Hindlimb muscle (tissue), 1 donor: ENCODE measurements around the gene GALNT13. TPM values are rescaled to one million over a fixed set of nuclear protein-coding genes. Genes with fewer than 3 reads are reported as not detected.
A peak's percentile ranks its signal among the peaks of the same experiment; 100 is the strongest.

Source experiments
- DNase-seq: peaks from one replicate; pipeline ENCODE4 v3.0.0-alpha.2; 2013
- polyA plus RNA-seq: library from polyadenylated mRNA; unstranded; fragments of 120-200 nt; gene quantifications from one replicate; pipeline ENCODE4 v1.2.1, GENCODE V29; 2013; ENCODE audit not compliant: insufficient read length

Gene GALNT13
- polyA plus RNA-seq, 1 donor, result 0.32 TPM

GRCh38 chr2:154324601-154325000 lies 452.9 kb downstream of the GALNT13 start:
- no peak for DNase-seq

GRCh38 chr2:154329510-154329909 lies 457.8 kb downstream of the GALNT13 start:
- DNase-seq, result no peak

DNA sequence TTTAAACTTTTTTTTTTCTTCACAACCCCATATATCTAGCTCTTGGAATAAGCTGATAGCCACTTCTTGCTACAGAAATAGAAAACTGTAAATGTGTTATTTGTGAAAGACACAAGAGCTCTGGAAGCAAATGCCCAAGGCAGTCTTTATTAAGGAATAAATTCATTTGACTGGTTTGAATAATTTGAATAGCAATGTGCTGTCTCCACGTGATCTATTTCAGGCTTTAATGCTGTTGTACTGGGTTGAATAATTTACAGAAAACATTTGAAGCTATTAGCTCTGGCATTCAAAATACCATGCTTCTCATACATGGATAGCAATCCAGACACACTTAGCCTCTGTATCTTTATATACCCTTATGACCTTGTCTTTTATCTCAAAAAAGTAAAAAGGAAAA lies 460.1 kb downstream of the GALNT13 start:
- no peak for DNase-seq

DNA sequence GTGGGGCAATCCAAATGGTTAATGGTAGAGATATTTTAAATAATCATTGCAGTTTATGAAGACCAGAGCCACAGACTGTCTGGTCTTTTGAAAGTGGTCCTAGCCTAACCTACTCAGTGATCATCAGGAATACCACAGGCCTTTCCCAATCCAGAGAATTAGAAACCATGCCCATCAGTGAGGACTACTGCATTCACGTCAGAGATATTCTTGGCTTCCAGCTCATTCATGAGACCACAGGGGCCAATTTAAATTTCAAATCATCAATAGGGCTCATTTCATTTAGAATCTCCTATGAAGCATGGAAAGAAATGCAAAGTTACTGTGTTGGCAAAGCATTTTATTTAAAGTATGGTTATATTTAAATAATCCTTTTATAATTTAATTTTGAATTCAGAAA lies 464.5 kb downstream of the GALNT13 start:
- DNase-seq, result no peak

GRCh38 chr2:154338352-154338967 lies 466.7 kb downstream of the GALNT13 start:
- no peak for DNase-seq

- no peak for DNase-seq
These were observed 471.6 kb downstream of the GALNT13 start for GRCh38 chr2:154343282-154343681.

- no peak for DNase-seq
These were observed 479.2 kb downstream of the GALNT13 start for GRCh38 chr2:154350911-154351310.

- no peak for DNase-seq
These were observed 489.6 kb downstream of the GALNT13 start for GRCh38 chr2:154361276-154361675.

DNA sequence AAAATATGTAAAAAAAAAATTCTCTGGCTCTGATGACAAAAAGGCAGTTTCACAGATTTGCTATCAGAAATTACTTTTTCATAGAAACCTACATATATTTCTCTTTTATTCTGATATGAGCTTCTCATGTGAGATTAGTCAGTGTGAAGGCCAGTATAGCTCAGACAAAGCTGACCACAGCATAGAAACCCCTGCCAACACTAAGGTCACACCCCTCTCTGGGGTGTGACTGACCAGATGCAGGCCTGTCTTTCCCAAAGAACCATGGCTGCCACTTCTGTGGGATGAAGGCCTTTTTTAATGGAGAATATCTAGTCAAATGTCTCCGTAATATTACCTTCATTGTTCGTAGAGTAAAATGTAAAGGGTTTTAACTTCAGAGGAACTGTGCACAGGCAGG lies 496.4 kb downstream of the GALNT13 start:
- no peak for DNase-seq

GRCh38 chr2:154370873-154371272 lies 499.2 kb downstream of the GALNT13 start:
- no peak for DNase-seq

DNA sequence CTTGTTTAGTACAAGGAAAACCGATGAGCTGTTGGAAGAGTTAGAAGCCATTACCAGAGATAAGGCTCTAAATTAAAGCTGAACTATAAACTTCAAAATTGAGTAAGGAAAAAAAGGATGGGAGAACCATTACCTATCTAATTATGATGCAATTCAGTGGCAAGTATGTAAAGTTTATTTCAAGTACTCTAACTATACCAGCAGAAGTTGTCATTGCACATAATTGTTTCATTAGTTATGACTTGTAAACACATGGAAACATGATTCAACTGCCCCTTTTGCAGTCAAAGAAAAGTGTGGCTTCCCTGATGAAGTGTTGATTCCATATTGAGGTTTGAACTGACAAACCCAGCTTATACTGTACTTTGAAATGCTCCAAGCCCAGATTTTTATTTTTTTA lies 502.7 kb downstream of the GALNT13 start:
- DNase-seq, result no peak

DNA sequence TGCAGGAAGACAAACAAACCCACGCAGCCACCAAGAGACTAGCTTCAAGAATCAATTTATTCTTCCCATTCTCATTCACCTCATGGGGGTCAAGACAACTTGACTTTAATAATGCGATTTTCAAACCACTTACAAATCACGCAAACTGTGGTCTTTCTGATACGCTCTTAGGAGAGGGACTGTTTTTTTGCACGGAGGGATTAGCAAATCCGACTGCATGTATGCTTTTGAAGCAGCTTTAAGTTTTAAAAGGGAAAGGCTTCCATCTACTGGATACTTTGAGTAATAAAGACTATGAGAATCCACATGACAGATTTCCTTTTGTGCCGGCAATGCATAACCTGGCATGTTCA lies 503.8 kb downstream of the GALNT13 start:
- DNase-seq, result peak; percentile 36

GRCh38 chr2:154381931-154382794 lies 510.4 kb downstream of the GALNT13 start:
- no peak for DNase-seq

- DNase-seq, result no peak
These were observed 514.5 kb downstream of the GALNT13 start for GRCh38 chr2:154386186-154386585.

GRCh38 chr2:154391051-154391450 lies 519.3 kb downstream of the GALNT13 start:
- no peak for DNase-seq

DNA sequence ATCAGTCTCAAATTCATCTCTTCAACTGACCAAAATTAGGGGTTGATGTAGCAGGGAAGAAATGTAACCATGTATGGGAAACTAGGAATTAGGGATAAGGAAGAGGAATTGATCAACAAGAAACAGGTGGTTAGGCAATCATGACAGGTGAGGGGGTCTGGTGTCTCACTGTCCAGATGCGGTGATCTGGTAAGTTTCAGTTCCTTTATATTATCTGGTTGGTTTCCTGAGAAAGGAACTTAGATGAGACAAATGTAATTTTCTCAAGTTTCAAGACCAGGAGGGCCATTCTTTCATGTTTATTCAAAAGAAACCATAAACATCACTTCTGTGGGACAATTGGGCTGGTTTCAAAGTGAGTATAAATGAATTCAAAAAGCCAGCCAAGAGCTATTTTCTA lies 520.5 kb downstream of the GALNT13 start:
- DNase-seq, result no peak

DNA sequence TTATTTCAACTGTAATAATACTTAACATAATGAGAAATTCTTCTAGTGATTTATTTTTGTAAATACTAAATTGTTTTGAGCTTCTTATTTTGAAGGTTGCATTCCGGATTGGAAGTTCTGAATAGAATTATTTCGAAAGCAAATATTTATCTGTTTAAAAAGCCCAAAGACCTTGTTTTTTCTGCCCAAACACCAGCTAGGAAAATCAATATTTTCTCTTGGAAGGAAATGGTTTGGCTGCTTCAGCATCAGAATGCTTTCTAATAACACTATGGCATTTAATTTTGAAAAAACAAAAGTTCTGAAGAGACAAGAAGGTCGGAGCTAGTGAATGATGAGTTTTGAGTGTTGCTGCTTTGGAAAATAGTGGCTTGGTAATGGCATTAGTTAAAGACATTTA lies 522.9 kb downstream of the GALNT13 start:
- no peak for DNase-seq

- DNase-seq, result no peak
These were observed 529.0 kb downstream of the GALNT13 start for GRCh38 chr2:154400563-154401290.

GRCh38 chr2:154402213-154402612 lies 530.5 kb downstream of the GALNT13 start:
- no peak for DNase-seq

GRCh38 chr2:154403242-154403790 lies 531.6 kb downstream of the GALNT13 start:
- DNase-seq, result no peak

DNA sequence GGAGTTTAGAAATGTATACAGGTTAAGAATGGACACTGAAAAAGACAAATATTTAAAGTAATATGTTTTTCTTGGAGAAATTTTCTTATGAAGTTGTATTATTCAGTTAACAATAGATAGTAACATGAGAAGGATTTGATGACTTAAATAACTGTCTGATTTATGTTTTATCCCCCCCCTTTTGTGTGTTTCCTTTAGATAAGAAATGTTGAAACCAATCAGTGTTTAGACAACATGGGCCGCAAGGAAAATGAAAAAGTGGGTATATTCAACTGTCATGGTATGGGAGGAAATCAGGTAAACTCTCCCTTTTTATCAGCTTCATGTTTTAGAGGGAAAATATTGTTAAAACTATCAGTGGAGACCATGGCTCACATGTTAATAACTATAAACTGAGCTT lies 537.1 kb downstream of the GALNT13 start:
- no peak for DNase-seq

DNA sequence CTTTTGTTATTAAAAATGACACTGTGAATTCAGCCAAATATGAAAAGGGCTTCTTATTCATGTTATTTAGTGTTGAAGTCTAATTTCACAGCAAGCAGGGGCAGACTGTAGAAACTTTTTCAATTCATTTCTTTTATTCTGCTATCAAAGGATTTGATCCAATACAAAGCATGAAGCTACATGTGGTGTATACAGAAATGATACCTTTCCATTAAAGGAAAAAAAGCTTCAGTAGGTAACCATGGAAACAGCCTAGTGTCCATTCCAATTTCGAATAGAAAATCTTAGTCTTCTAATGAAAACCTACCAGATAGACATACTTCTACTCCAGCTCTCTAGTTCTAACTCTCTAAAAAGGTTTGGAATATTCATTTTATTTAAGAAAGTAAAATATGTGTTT lies 550.5 kb downstream of the GALNT13 start:
- DNase-seq, result no peak

DNA sequence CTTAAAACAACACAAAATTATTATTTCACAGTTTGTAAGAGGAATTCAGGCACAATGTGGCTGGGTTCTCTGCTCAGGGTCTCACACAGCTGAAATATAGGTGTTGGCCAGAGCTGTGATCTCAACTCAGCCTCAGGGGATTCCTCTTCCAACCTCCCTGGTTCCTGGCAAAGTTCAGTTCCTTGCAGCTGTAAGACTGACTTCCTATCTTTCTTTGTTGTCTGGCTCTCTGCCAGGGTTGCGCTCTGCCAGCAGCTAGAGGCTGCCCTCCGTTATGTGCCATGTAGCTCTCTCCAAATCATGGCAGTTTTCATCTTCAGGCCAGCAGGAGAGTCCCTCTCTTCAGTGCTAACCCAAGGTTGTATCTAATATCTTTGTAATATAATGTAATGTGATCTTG lies 554.3 kb downstream of the GALNT13 start:
- no peak for DNase-seq
